ENCODE data around the gene SLC2A9. TPM values are rescaled to one million over a fixed set of nuclear protein-coding genes. Genes with fewer than 3 reads are reported as not detected.

The SLC2A9 gene
- total RNA-seq, 3 donors from 2014 or later: 6.2 to 10.7 (median 9.5) TPM

- Histone ChIP-seq H3K27me3 (no peaks in the 10 kb centered on the region), H3K9me3 (no peaks in the 10 kb centered on the region), H3K27ac (peak overlapping the region; percentile 40 to 73), H3K36me3 (no peaks in the 10 kb centered on the region), H3K4me3 (no peak overlapping the region), H3K4me1 (peaks cover 0 to 2% of the 10 kb centered on the region in 2 donors)
- no peak for DNase-seq (ENCODE audit: low spot score in 2 of 2)
- TF ChIP-seq CTCF (IDR thresholded peaks at IDR 0.05) (no peak), POLR2AphosphoS5 (IDR thresholded peaks at IDR 0.05) (no peak), POLR2A (IDR thresholded peaks at IDR 0.05) (no peak)
- intact Hi-C loops (cut with DNase I; ENCODE audit: low total_unique reads): no loop called here
Observed at GRCh38 chr4:10023806-10024205, 2.5 kb upstream of the SLC2A9 start.

GRCh38 chr4:10023050-10023419 lies 1.7 kb upstream of the SLC2A9 start:
- TF ChIP-seq CTCF (IDR thresholded peaks at IDR 0.05) (no peak), POLR2AphosphoS5 (IDR thresholded peaks at IDR 0.05) (no peak), POLR2A (IDR thresholded peaks at IDR 0.05) (no peak)
- Histone ChIP-seq H3K4me3 (no peak overlapping the region), H3K4me1 (peaks cover 0 to 6% of the 10 kb centered on the region in 2 donors), H3K9me3 (no peaks in the 10 kb centered on the region), H3K27ac (peak overlapping the region; percentile 40 to 73), H3K27me3 (no peaks in the 10 kb centered on the region), H3K36me3 (no peaks in the 10 kb centered on the region)
- intact Hi-C loops (cut with DNase I; ENCODE audit: low total_unique reads): no loop called here
- no peak for DNase-seq (ENCODE audit: low spot score in 2 of 2)

- Histone ChIP-seq H3K4me3 (no peak overlapping the region), H3K36me3 (no peaks in the 10 kb centered on the region), H3K27me3 (no peaks in the 10 kb centered on the region), H3K27ac (peak overlapping the region; percentile 69 to 73), H3K4me1 (peaks cover 0 to 6% of the 10 kb centered on the region in 2 donors), H3K9me3 (no peaks in the 10 kb centered on the region)
- intact Hi-C loops (cut with DNase I; ENCODE audit: low total_unique reads): no loop called here
- no peak for TF ChIP-seq POLR2AphosphoS5 (IDR thresholded peaks at IDR 0.05)
- TF ChIP-seq POLR2A (IDR thresholded peaks at IDR 0.05): no peak
- TF ChIP-seq CTCF (IDR thresholded peaks at IDR 0.05): no peak
- peak in 1 of 2 donors; percentile 71 for DNase-seq (ENCODE audit: low spot score in 2 of 2)
Observed at GRCh38 chr4:10022346-10023049, 1.2 kb upstream of the SLC2A9 start.

- intact Hi-C loops (cut with DNase I; ENCODE audit: low total_unique reads): no loop called here
- no peak overlapping the region for H3K4me3 ChIP-seq
- H3K9me3 ChIP-seq: no peaks in the 10 kb centered on the region
- no peaks in the 10 kb centered on the region for H3K27me3 ChIP-seq
- H3K4me1 ChIP-seq: peaks cover 0 to 6% of the 10 kb centered on the region in 2 donors
- H3K36me3 ChIP-seq: no peaks in the 10 kb centered on the region
- TF ChIP-seq POLR2A (IDR thresholded peaks at IDR 0.05) (no peak), CTCF (IDR thresholded peaks at IDR 0.05) (no peak)
- peak overlapping the region; percentile 69 to 73 for H3K27ac ChIP-seq
- DNase-seq (ENCODE audit: low spot score in 2 of 2): no peak
Observed at GRCh38 chr4:10021653-10022023, 341 bp upstream of the SLC2A9 start.

- intact Hi-C loops (cut with DNase I; ENCODE audit: low total_unique reads): no loop called here
- peaks cover 0 to 6% of the 10 kb centered on the region in 2 donors for H3K4me1 ChIP-seq
Observed at GRCh38 chr4:10020106-10020505, 1.2 kb downstream of the SLC2A9 start.

More at GRCh38 chr4:10020106-10020505, 1.2 kb downstream of the SLC2A9 start:
- Histone ChIP-seq H3K27ac (peak overlapping the region; percentile 87 to 89), H3K9me3 (no peaks in the 10 kb centered on the region), H3K4me3 (peak overlapping the region in 1 of 3 donors; percentile 41), H3K27me3 (no peaks in the 10 kb centered on the region), H3K36me3 (no peaks in the 10 kb centered on the region)
- no peak for DNase-seq (ENCODE audit: low spot score in 2 of 2)
- TF ChIP-seq CTCF (IDR thresholded peaks at IDR 0.05): no peak
- TF ChIP-seq POLR2A (IDR thresholded peaks at IDR 0.05): no peak
- TF ChIP-seq POLR2AphosphoS5 (IDR thresholded peaks at IDR 0.05): no peak
